HCT116 (cell line): ENCODE results near the gene CHID1. TPM values are rescaled to one million over a fixed set of nuclear protein-coding genes. Genes with fewer than 3 reads are reported as not detected.

Experiments
- ATAC-seq: fragments of 200-7000 bp; cut with Tn5 transposase; 2 replicates; pipeline ENCODE4 v1.9.1; 2020; ENCODE audit warnings: mild to moderate bottlenecking, moderate library complexity
- BruUV-seq: library from RNA; stranded (reverse); fragments of 400-500 nt; replicated peaks from 2 replicates; lab custom pipeline; 2021; lab: Mats Ljungman, UMichigan
- CTCF ChIA-PET: fragments of 300-600 bp; sonication (Branson Sonifier 250); formaldehyde crosslinking; loops from one replicate; lab custom pipeline; 2021; ENCODE audit warnings: antibody characterized with exemption; lab: Charles Lee
- POLR2A ChIA-PET: fragments of 300-600, 350-600 bp; sonication (Branson Sonifier 250); formaldehyde crosslinking; loops from one replicate; lab custom pipeline; 2021; ENCODE audit warnings: antibody characterized with exemption; lab: Charles Lee
- RAD21 ChIA-PET, 2 experiments: fragments of 300-600 bp; sonication (Branson Sonifier 250); formaldehyde crosslinking; loops; one replicate each; lab custom pipeline; 2023; ENCODE audit warnings: low total read pairs in 2 of 2; ENCODE audit not compliant: uncharacterized antibody in 2 of 2, unreplicated experiment in 2 of 2, low non-redundant PET in 1 of 2; lab: Charles Lee
- DNase-seq: peaks from one replicate; pipeline ENCODE4 v3.0.0-alpha.2; 2010; ENCODE audit warnings: low read depth, low spot score
- H2AFZ ChIP-seq: fragments of 200-600 bp; shearing (Covaris generic), sonication (generic); 2 replicates; pipeline ENCODE4 v1.6.1; 2017; ENCODE audit warnings: low read depth, mixed run types, mixed read lengths, antibody characterized with exemption, low read length; ENCODE audit not compliant: poor library complexity, severe bottlenecking
- H3K27ac ChIP-seq: 2 replicates; pipeline ENCODE4 v1.5.1; 2012; ENCODE audit warnings: low read depth, low read length
- H3K27me3 ChIP-seq: fragments of 200-600 bp; sonication (generic); 2 replicates; pipeline ENCODE4 v1.6.1; 2016; ENCODE audit warnings: mixed run types, low read length, mixed read lengths; ENCODE audit not compliant: insufficient read depth
- H3K36me3 ChIP-seq, 2 experiments: fragments of 200-500 bp in 1 of 2; fragments of 200-600 bp in 1 of 2; sonication (Bioruptor generic) in 1 of 2; sonication (generic) in 1 of 2; 2 replicates each; pipeline versions ENCODE4 v1.5.1 to v1.6.1; 2014 to 2016; ENCODE audit warnings: low read length in 2 of 2, inconsistent platforms in 1 of 2, mixed read lengths in 1 of 2, mixed run types in 1 of 2; ENCODE audit not compliant: insufficient read depth in 2 of 2, control insufficient read depth in 1 of 2
- H3K4me1 ChIP-seq, 2 experiments: fragments of 200-600 bp in 1 of 2; sonication (generic) in 1 of 2; 2 replicates each; pipeline versions ENCODE4 v1.5.1 to v1.6.1; 2012 to 2017; ENCODE audit warnings: low read length in 2 of 2, inconsistent platforms in 1 of 2, mild to moderate bottlenecking in 1 of 2, mixed read lengths in 1 of 2, mixed run types in 1 of 2, moderate library complexity in 1 of 2; ENCODE audit not compliant: insufficient read depth in 2 of 2, control insufficient read depth in 1 of 2
- H3K4me2 ChIP-seq: fragments of 200-600 bp; sonication (generic); 2 replicates; pipeline ENCODE4 v1.6.1; 2017; ENCODE audit warnings: mixed run types, low read length, mixed read lengths
- H3K4me3 ChIP-seq, 2 experiments: fragments of 200-600 bp in 1 of 2; sonication (generic) in 1 of 2; replicated peaks in 1 of 2; 2 replicates each; pipeline ENCODE4 v1.5.1; 2011 to 2016; ENCODE audit warnings: low read length in 2 of 2, control low read depth in 1 of 2, low read depth in 1 of 2, mild to moderate bottlenecking in 1 of 2, mixed read lengths in 1 of 2, mixed run types in 1 of 2
- H3K79me2 ChIP-seq: fragments of 200-600 bp; sonication (generic); 2 replicates; pipeline ENCODE4 v1.6.1; 2017; ENCODE audit warnings: mild to moderate bottlenecking, mixed run types, low read length, moderate library complexity, mixed read lengths; ENCODE audit not compliant: insufficient read depth
- H3K9ac ChIP-seq: fragments of 200-600 bp; sonication (generic); 2 replicates; pipeline ENCODE4 v1.6.1; 2016; ENCODE audit warnings: low read length, mixed read lengths
- H3K9me2 ChIP-seq: fragments of 200-600 bp; sonication (generic), shearing (Covaris generic); 2 replicates; pipeline ENCODE4 v1.6.1; 2017; ENCODE audit warnings: mixed run types, mild to moderate bottlenecking, moderate library complexity; ENCODE audit not compliant: insufficient read depth
- H3K9me3 ChIP-seq, 2 experiments: fragments of 200-500 bp in 1 of 2; fragments of 200-600 bp in 1 of 2; sonication (Bioruptor generic) in 1 of 2; sonication (generic) in 1 of 2; 2 replicates each; pipeline ENCODE4 v1.6.1; 2014 to 2017; ENCODE audit warnings: low read length in 2 of 2, mixed read lengths in 2 of 2, inconsistent platforms in 1 of 2, low read depth in 1 of 2, mild to moderate bottlenecking in 1 of 2, mixed run types in 1 of 2, moderate library complexity in 1 of 2; ENCODE audit not compliant: control insufficient read depth in 1 of 2, insufficient read depth in 1 of 2
- H4K20me1 ChIP-seq: fragments of 200-600 bp; sonication (generic), shearing (Covaris generic); 2 replicates; pipeline ENCODE4 v1.6.1; 2017; ENCODE audit warnings: mixed run types, mild to moderate bottlenecking, moderate library complexity; ENCODE audit not compliant: insufficient read depth
- CBX3 ChIP-seq: IDR thresholded peaks from 2 replicates; pipeline ENCODE4 v1.6.1; 2012; ENCODE audit warnings: low read depth
- FOSL1 ChIP-seq: IDR thresholded peaks from 2 replicates; pipeline ENCODE4 v1.6.1; 2012; ENCODE audit warnings: low read depth
- ZBTB33 ChIP-seq: IDR thresholded peaks from 2 replicates; pipeline ENCODE4 v1.6.1; 2011; ENCODE audit warnings: mild to moderate bottlenecking, low read length, moderate library complexity; ENCODE audit not compliant: insufficient replicate concordance; ENCODE audit errors: extremely low read depth
- intact Hi-C: fragments of 100-400 bp; cut with micrococcal nuclease; formaldehyde crosslinking; loops from 2 replicates; pipeline ENCODE4 v1.10.0; 2022
- total RNA-seq: library from RNA; stranded (reverse); gene quantifications from one replicate; pipeline ENCODE4 v1.2.1, GENCODE V29; 2021; ENCODE audit not compliant: unreplicated experiment
- TF ChIP-seq, protein P1 (sequence below): IDR thresholded peaks from 2 replicates; pipeline ENCODE4 v1.6.1; 2012; ENCODE audit warnings: low read depth
- TF ChIP-seq, protein P2 (sequence below), 3 experiments: fragments of 200-600 bp in 1 of 3; sonication (generic) in 1 of 3; IDR thresholded peaks in 2 of 3; conservative IDR thresholded peaks in 1 of 3; 2 replicates each; pipeline ENCODE4 v1.5.1; 2012 to 2017; ENCODE audit warnings: low read depth in 2 of 3, low read length in 2 of 3, antibody characterized with exemption in 1 of 3, borderline replicate concordance in 1 of 3, control low read depth in 1 of 3, mild to moderate bottlenecking in 1 of 3, mixed read lengths in 1 of 3, mixed run types in 1 of 3, moderate library complexity in 1 of 3; ENCODE audit not compliant: insufficient read depth in 1 of 3

The CHID1 gene
- total RNA-seq, 1 experiment from 2014 or later, result 102 TPM

DNA sequence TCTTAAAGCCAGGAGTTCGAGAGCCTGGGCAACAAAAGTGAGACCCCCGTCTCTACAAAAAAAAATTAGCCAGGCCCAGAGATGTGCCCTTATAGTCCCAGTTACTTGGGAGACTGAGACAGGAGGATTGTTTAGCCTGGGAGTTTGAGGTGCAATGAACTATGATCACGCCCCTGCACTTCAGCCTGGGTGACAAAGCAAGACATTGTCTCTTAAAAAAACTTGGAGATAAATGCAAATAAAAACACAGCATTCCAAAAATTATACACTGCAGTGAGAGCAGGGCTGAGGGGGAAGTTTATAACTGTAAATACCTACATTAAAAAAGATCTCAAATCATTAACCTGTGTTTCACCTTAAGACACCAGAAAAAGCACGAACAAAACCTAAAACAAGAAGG is 37.1 kb upstream of the CHID1 start:
- H3K27ac ChIP-seq, result no peak overlapping the region
- ChIA-PET CTCF (no interaction called here), RAD21 (no interaction called here), POLR2A (no interaction called here)
- H3K27me3 ChIP-seq, result no peaks in the 10 kb centered on the region
- peaks cover 0 to 16% of the 10 kb centered on the region in 2 experiments; a peak in 1 of 4 replicates for H3K36me3 ChIP-seq
- no peak overlapping the region for H3K4me2 ChIP-seq
- DNase-seq, result no peak
- H3K9ac ChIP-seq, result no peak overlapping the region
- no peak overlapping the region for H3K4me3 ChIP-seq
- H4K20me1 ChIP-seq, result 0 out of 2 replicates have a peak, but pooled peaks cover 5% of the 10 kb centered on the region
- peaks cover 72% of the 10 kb centered on the region for H3K79me2 ChIP-seq
- TF ChIP-seq CBX3, result no peak
- TF ChIP-seq, protein P1, sequence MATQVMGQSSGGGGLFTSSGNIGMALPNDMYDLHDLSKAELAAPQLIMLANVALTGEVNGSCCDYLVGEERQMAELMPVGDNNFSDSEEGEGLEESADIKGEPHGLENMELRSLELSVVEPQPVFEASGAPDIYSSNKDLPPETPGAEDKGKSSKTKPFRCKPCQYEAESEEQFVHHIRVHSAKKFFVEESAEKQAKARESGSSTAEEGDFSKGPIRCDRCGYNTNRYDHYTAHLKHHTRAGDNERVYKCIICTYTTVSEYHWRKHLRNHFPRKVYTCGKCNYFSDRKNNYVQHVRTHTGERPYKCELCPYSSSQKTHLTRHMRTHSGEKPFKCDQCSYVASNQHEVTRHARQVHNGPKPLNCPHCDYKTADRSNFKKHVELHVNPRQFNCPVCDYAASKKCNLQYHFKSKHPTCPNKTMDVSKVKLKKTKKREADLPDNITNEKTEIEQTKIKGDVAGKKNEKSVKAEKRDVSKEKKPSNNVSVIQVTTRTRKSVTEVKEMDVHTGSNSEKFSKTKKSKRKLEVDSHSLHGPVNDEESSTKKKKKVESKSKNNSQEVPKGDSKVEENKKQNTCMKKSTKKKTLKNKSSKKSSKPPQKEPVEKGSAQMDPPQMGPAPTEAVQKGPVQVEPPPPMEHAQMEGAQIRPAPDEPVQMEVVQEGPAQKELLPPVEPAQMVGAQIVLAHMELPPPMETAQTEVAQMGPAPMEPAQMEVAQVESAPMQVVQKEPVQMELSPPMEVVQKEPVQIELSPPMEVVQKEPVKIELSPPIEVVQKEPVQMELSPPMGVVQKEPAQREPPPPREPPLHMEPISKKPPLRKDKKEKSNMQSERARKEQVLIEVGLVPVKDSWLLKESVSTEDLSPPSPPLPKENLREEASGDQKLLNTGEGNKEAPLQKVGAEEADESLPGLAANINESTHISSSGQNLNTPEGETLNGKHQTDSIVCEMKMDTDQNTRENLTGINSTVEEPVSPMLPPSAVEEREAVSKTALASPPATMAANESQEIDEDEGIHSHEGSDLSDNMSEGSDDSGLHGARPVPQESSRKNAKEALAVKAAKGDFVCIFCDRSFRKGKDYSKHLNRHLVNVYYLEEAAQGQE, result no peak
- TF ChIP-seq FOSL1, result no peak
- no peak for TF ChIP-seq ZBTB33
- TF ChIP-seq, protein P2, sequence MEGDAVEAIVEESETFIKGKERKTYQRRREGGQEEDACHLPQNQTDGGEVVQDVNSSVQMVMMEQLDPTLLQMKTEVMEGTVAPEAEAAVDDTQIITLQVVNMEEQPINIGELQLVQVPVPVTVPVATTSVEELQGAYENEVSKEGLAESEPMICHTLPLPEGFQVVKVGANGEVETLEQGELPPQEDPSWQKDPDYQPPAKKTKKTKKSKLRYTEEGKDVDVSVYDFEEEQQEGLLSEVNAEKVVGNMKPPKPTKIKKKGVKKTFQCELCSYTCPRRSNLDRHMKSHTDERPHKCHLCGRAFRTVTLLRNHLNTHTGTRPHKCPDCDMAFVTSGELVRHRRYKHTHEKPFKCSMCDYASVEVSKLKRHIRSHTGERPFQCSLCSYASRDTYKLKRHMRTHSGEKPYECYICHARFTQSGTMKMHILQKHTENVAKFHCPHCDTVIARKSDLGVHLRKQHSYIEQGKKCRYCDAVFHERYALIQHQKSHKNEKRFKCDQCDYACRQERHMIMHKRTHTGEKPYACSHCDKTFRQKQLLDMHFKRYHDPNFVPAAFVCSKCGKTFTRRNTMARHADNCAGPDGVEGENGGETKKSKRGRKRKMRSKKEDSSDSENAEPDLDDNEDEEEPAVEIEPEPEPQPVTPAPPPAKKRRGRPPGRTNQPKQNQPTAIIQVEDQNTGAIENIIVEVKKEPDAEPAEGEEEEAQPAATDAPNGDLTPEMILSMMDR (IDR thresholded peaks at IDR 0.05 in 2 of 3, conservative IDR thresholded peaks at IDR 0.05 in 1 of 3; ENCODE audit: borderline replicate concordance in 1 of 3, insufficient read depth in 1 of 3, low read depth in 2 of 3, low read length in 2 of 3), result no peak
- no peak for ATAC-seq
- intact Hi-C loops, result no loop called here
- H3K9me3 ChIP-seq, result peaks cover 3 to 9% of the 10 kb centered on the region in 2 experiments; a peak in 1 of 4 replicates
- H2AFZ ChIP-seq, result no peak overlapping the region
- BruUV-seq, result no TSS peak
- H3K4me1 ChIP-seq, result no peaks in the 10 kb centered on the region
- no peaks in the 10 kb centered on the region for H3K9me2 ChIP-seq
